MM.1S (cell line): ENCODE data around the gene AK4.

Source experiments
- EZH2 ChIP-seq: fragments of 300-600 bp; sonication (generic); optimal IDR thresholded peaks from 2 replicates; pipeline ENCODE3; 2017; ENCODE audit warnings: low read depth, mild to moderate bottlenecking, antibody characterized with exemption, low read length, mixed read lengths
- EZH2phosphoT487 ChIP-seq: fragments of 300-600 bp; sonication (generic); IDR thresholded peaks from 2 replicates; pipeline ENCODE4 v1.6.1; 2018; ENCODE audit warnings: antibody characterized with exemption, low read length
- TF ChIP-seq, protein P1 (sequence below): fragments of 300-600 bp; sonication (generic); IDR thresholded peaks from 2 replicates; pipeline ENCODE4 v1.5.1; 2016; ENCODE audit warnings: antibody characterized with exemption, low read length, mixed read lengths

DNA sequence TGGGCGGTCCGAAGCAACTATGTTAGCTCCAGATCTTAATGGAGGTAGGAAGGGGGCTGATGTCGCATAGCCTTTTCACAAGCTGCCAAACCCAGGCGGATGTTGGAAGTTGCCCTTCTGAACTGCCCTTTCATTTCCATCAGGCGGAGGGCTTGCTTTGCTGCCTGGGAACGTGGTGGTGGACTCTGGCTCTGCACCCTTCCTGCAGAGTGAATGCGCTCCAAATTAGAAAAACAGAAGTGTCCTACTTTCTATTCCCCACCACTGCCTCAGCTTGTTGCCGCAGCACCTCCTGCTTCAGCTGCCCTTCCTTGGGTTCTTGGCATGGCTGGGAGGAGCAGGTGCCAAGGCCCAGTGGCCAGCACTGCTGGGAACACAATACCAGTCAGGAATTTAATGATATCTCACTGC is 60.6 kb downstream of the AK4 start:
- TF ChIP-seq, protein P1, sequence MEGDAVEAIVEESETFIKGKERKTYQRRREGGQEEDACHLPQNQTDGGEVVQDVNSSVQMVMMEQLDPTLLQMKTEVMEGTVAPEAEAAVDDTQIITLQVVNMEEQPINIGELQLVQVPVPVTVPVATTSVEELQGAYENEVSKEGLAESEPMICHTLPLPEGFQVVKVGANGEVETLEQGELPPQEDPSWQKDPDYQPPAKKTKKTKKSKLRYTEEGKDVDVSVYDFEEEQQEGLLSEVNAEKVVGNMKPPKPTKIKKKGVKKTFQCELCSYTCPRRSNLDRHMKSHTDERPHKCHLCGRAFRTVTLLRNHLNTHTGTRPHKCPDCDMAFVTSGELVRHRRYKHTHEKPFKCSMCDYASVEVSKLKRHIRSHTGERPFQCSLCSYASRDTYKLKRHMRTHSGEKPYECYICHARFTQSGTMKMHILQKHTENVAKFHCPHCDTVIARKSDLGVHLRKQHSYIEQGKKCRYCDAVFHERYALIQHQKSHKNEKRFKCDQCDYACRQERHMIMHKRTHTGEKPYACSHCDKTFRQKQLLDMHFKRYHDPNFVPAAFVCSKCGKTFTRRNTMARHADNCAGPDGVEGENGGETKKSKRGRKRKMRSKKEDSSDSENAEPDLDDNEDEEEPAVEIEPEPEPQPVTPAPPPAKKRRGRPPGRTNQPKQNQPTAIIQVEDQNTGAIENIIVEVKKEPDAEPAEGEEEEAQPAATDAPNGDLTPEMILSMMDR: no peak
- TF ChIP-seq EZH2 (no peak), EZH2phosphoT487 (no peak)
